Astrocyte of the cerebellum (primary cell): ENCODE results near the gene PARPBP.
"Not testable (repeated sequence)": the region's sequence is repeated elsewhere in the genome, so short reads cannot be mapped to it uniquely, and the experiment has no call there.

Source experiments
- DNase-seq: peaks from one replicate; pipeline ENCODE4 v3.0.0-alpha.2; 2011; ENCODE audit warnings: low read depth
- H3K4me3 ChIP-seq: 2 replicates; pipeline ENCODE4 v1.5.1; 2011; ENCODE audit warnings: mild to moderate bottlenecking, low read depth, low read length, moderate library complexity
- in situ Hi-C: cut with HindIII; loops from 2 replicates; pipeline ENCODE4 v1.10.0; 2017; ENCODE audit warnings: low sequenced_read_pairs
- TF ChIP-seq, protein P1 (sequence below): IDR thresholded peaks from 2 replicates; pipeline ENCODE4 v1.5.1; 2012; ENCODE audit warnings: low read length, low read depth, moderate library complexity, mild to moderate bottlenecking; ENCODE audit errors: missing control alignments

The PARPBP gene

DNA sequence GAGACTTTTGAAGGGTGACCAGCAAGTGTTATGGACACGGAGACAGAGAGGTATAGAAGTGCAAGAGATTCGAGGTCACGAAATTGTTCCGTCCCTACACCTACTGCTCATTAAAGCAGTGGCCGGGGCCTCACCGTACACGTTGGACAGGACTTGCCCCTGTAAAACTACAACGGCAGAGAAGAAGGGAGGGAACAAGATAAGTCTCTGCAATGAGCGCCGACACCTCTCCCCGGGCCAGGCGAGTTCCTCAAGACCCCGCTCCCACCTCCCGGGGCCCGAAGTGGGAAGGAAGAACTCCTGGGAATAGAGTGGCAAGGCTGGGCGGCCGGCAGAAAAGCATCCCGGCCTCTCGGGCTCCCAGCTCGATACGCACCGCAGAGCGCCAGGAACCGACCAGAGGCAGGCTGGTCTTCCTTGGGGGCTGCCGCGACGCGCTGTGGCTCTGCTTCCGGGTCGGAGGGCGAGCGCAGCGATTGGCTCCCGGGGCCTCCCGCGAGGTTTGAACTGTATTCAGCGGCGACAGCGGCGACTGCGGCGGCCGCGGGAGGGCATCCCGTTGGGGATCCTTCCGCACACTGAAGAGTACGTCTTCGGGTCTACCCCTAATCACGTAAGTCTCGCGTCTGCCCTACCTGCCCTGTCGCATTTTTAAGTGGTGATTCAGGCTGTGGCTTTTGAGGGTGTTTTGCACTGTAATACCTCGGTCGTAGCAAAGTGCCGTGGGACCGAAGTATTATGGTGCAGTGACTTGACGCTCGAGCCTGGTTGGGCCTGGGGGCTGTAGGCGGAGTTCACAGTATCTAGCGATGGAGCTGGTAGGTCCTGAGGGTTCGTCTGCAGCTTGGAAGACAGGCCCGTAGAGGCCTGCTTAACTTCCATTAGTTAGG, at the start of gene PARPBP, which contains the start of gene NUP37:
TSS of gene PARPBP (plus strand) at position 510 of the 890 bp plus-strand sequence. CDS start 3,706 bp downstream, outside the sequence.
TSS of gene NUP37 (minus strand) at position 441 of the 890 bp plus-strand sequence. CDS start 1,596 bp downstream, outside the sequence.
- peak; percentile 63 for DNase-seq
- TF ChIP-seq, protein P1, sequence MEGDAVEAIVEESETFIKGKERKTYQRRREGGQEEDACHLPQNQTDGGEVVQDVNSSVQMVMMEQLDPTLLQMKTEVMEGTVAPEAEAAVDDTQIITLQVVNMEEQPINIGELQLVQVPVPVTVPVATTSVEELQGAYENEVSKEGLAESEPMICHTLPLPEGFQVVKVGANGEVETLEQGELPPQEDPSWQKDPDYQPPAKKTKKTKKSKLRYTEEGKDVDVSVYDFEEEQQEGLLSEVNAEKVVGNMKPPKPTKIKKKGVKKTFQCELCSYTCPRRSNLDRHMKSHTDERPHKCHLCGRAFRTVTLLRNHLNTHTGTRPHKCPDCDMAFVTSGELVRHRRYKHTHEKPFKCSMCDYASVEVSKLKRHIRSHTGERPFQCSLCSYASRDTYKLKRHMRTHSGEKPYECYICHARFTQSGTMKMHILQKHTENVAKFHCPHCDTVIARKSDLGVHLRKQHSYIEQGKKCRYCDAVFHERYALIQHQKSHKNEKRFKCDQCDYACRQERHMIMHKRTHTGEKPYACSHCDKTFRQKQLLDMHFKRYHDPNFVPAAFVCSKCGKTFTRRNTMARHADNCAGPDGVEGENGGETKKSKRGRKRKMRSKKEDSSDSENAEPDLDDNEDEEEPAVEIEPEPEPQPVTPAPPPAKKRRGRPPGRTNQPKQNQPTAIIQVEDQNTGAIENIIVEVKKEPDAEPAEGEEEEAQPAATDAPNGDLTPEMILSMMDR = no peak
- H3K4me3 ChIP-seq = peak within 1 kb of the TSS; percentile 92
- in situ Hi-C loops = loop anchor here (25.0 kb wide), 1 partner anchor 642 kb away; no protein-coding TSS in a partner anchor

DNA sequence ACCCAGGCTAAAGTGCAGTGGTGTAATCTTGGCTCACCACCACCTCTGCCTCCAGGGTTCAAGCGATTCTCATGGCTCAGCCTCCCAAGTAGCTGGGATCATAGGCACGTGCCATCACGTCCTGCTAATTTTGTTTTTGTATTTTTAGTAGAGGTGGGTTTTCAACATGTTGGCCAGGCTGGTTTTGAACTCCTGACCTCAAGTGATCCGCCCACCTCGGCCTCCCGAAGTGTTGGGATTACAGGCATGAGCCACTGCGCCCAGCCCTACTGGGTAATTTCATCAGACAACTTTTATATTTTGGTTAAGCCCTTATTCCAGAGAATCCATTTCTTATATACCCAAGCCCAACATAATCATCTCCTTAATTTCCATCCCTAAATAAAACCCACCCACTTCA, 47.9 kb upstream of the PARPBP start:
- in situ Hi-C loops, DNase-seq, H3K4me3 ChIP-seq: not testable (repeated sequence)

GRCh38 chr12:102080842-102081241, 39.1 kb upstream of the PARPBP start:
- H3K4me3 ChIP-seq = no peak overlapping the region
- in situ Hi-C loops = no loop called here
- TF ChIP-seq, protein P1 = no peak
- DNase-seq = no peak

DNA sequence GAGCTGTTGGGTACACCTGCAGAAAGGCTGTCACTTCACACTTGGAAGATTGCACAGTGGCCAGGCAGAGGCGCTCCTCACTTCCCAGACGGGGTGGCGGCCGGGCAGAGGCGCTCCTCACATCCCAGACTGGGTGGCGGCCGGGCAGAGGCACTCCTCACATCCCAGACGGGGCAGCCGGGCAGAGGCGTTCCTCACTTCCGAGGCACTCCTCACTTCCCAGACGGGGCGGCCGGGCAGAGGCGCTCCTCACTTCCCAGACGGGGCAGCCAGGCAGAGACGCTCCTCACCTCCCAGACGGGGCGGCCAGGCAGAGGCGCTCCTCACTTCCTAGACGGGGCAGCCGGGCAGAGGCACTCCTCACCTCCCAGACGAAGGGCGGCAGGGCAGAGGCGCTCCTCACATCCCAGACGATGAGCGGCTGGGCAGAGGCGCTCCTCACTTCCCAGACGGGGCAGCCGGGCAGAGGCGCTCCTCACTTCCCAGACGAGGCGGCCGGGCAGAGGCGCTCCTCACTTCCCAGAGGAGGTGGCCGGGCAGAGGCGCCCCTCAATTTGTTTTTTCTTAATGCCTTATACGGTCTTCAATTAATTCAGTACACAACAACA, 30.7 kb upstream of the PARPBP start:
- H3K4me3 ChIP-seq, in situ Hi-C loops, DNase-seq: not testable (repeated sequence)

- no peak for DNase-seq
- TF ChIP-seq, protein P1 = no peak
- H3K4me3 ChIP-seq = no peak overlapping the region
- in situ Hi-C loops = no loop called here
These were observed 26.7 kb upstream of the PARPBP start for GRCh38 chr12:102093319-102093718.

DNA sequence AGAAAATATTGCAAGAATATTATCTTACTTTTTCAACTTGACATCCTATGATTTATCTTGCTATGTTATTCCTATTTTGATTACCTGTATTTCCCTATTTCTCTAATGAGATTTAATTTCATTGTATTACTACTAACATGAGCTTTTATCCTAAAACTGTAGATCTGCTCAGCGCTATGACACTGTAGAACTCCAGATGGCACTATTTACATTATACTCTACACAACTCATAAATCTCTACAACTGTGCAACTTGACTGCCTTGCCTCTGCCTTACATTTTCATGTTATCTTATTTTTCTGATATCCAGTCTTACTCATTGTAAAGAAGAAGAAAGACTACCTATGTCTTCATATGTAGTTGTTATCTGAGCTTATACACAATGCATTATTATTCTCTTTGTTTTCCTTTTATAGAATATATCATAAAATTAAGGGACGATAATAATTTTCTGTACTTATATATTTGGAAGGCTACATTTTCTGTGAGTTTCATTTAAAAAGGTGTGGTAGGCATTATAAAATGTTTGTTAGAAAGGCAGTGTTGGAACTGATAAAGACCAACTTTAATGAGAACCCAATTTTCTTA, 24.2 kb upstream of the PARPBP start:
- in situ Hi-C loops = no loop called here
- DNase-seq = peak; percentile 16
- TF ChIP-seq, protein P1 = peak; percentile 54
- H3K4me3 ChIP-seq = no peak overlapping the region

DNA sequence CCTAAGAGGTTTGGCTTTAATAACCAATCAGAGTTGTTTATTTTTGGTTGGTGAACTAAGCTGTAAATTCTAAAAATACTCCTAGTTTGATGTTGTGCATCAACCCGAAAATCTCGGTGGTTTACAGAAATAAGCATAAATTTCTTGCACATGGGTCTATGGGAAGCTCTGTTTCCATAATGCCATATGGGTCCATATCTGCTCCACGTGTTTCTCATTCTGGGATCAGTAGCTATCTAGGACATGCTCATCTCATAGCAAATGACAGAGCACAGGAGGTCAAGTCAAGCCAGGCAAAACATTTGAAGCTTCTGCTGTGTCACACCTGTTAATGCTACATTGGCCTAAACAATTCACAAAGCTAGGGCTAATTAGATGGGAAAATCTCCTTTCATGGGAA, 23.1 kb upstream of the PARPBP start:
- no peak overlapping the region for H3K4me3 ChIP-seq
- TF ChIP-seq, protein P1 = no peak
- in situ Hi-C loops = no loop called here
- no peak for DNase-seq
